ENCODE data around the gene ADAM8.

Gene ADAM8

GRCh38 chr10:133281628-133282372 is 5.1 kb upstream of the ADAM8 start:
- ATAC-seq (no peak), DNase-seq (no peak)

DNA sequence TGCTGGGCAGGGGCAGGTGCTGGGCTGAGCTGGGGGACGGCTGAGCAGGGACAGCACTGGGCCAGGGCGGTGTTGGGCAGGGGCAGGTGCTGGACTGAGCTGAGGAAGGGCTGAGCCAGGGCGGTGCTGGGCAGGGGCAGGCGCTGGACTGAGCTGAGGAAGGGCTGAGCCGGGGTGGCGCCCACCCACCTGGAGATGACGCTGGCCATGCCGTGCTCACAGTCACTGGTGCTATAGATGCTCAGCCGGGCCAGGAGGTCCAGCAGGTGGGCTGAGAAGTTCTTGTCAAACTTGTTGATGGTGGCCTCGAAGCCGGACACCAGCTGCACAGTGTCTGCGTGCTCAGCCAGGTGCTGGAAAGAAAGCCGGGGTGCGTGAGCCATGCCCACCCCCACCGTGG is 4.4 kb upstream of the ADAM8 start:
- ATAC-seq, result no peak
- no peak for DNase-seq

GRCh38 chr10:133280391-133281059 is 3.9 kb upstream of the ADAM8 start:
- DNase-seq, result no peak
- no peak for ATAC-seq

- no peak for ATAC-seq
Measured at GRCh38 chr10:133279326-133280226, 2.9 kb upstream of the ADAM8 start.

DNA sequence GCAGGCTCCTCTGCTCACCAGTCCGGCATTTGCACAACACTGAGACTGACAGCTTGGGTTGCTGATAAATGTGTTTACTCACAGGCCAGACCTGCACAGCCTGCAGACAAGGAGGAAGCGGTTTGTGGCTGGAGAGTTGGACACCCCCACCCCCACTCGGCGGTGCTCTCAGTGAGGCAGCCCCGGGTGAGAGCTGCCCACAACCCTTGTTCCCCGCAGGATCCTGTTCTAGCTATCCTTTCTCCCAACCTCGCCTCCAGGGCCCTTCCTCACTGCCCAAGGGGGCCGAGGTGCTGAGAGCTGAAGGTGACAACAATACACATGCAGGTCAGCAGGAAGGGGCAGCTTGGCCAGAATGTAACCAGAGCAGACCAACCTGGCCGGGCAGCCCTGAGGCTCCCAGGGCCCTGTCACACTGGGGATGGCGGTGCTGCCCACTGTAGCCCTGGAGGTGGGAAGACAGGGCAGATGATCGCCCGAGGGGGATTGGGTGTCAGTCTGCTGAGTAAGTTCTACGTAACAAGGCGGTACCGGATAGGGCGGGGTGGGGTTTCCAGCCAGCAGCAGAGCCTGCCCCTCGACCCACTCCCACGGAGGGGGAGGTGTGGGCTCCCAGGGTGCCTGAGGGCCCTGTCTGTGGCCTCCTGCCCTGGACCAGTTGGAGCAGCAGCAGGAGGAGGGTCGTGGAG is 2.1 kb upstream of the ADAM8 start:
- ATAC-seq, result peak; percentile 8

More at GRCh38 chr10:133279326-133280226, 2.9 kb upstream of the ADAM8 start:
- DNase-seq, result no peak

DNA sequence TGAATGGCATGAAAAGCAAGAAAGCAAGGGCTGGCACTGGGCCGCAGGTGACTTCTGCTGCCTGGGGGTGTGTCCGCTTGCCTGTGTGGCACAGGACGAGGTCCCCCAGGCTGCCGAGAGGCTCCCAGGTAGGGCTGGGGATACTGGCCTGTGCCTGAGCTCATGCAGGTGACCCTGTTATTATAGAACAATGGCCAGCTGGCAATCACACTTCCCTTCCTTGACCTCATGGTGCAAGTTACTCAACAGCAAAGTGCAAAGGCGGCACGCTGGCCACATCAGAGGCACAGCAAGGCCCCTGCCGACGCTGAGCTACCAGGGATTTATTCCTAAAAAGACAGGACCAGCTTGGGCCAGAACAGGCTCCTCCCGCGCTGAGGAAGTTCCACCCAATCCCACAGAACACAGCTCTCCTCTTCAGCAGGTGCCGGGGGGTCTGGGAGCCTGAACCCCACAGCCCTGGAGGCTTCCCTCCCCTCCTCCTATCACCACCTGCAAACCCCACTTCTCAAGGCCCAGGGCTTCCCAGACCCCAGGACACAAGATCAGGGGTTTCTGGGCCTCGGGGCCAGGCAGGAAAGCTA is 1.4 kb upstream of the ADAM8 start:
- ATAC-seq, result no peak
- DNase-seq, result no peak

More for the DNA sequence above, 2.1 kb upstream of the ADAM8 start:
- DNase-seq, result peak; percentile 66

DNA sequence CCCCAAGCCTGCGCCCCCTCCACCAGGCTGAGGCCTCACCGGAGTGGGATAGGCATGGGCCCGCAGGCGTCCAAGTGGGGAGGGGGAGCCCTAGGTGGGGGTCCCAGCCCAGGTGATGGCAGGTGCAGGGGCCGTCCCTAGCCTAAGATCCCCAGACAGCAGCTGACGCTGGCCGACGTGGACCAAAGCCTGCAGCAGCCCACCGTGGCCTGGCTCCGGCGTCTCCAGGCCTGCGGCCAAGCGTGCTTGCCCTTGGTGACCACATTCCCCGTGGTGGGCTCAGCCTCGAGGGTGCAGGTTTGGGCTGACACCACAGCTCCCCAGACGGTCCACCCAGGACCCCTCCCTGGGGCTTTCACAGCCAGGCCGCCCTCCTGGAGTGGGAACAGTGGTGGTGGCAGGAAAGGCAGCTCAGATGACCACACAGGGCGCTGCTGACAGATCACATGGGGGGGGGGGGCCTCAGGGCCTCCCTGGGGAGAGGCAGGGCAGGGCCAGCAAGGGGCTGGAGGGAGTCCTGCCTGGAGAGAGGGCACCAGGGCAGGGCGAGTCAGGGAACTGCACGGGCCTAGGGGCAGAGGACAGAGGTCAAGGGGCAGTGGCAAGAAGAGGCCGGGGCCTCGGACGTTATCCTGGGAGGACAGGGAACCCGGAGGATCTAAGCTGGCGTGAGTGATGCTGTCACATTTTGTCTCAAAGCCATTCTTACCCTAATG is 767 bp upstream of the ADAM8 start:
- ATAC-seq, result no peak

DNA sequence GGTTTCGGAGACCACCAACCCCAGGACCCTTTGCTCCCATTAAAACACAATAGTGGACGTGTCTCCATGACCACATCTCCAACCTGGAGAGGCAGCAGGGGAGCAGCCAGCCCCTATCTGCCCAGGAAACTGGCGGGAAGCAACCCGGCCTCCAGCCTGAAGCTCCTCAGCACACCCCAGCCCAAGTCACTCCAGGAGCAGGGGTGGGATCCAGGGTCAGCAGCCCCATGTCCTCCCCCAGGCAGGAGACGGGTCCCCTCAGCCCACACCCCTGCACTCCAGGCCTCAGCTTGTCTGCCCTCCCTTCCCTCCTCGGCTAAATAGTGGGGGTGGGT is 601 bp downstream of the ADAM8 start:
- ATAC-seq, result no peak
- DNase-seq, result no peak

More for the DNA sequence above, 767 bp upstream of the ADAM8 start:
- no peak for DNase-seq

GRCh38 chr10:133275684-133276092 is 980 bp downstream of the ADAM8 start:
- ATAC-seq, result peak; percentile 47
- DNase-seq, result peak; percentile 75

- ATAC-seq (peak; percentile 61), DNase-seq (peak; percentile 85)
Measured at GRCh38 chr10:133274751-133275683, 1.7 kb downstream of the ADAM8 start.

GRCh38 chr10:133273534-133274143 is 3.0 kb downstream of the ADAM8 start:
- DNase-seq (no peak), ATAC-seq (no peak)

DNA sequence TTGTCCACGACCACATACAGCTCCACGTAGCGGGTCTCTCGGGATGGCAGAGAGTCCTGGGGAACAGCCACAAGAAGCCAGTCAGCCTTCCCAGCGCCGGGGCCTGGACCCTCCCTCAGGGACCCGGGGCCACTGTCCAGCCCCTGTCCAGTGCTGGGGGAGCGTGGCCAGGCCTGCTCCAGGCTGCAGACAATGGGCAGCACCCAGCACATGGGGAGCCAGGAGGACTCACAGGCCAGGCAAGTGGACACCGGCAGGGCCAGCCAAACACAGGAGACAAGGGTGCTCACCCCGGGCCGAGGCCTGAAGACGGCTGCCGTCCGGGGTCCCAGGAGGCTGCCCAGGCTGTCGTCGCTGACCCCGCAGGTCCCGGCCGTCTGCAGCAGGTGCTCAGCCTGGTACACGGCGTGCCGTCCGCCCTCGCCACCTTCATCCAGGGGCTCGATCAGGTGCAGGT is 3.7 kb downstream of the ADAM8 start:
- ATAC-seq, result no peak
- no peak for DNase-seq

DNA sequence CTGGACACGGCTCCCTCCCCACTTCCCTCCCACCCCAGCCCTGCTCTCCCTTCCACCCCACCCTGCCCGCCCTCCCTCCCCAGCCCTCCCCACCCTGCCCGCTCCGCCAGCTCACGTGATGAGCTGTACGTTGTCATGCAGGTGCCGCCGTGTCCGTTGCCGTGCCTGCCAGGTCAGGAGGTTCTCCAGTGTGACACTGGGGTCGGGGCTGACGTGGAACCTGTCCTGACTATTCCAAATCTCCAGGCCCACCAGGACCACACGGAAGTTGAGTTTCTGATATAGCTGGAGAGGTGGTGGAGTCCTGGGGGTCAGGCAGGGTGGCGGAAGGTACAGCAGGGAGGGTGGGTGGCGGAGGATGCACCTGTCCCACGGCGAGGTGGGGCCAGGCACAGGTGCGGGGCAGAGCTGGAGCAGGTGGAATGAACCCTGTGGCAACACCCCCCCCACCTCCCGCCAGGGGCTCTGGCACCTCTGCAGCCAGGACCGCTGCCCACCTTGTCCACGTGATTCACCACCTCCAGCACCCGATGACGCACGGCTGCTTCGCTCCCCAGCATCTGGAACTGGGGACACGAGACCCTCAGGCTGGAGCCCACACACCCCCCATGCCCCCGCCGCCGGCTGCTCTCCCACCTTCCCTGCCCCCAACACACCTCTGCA is 4.2 kb downstream of the ADAM8 start:
- ATAC-seq (no peak), DNase-seq (no peak)

DNA sequence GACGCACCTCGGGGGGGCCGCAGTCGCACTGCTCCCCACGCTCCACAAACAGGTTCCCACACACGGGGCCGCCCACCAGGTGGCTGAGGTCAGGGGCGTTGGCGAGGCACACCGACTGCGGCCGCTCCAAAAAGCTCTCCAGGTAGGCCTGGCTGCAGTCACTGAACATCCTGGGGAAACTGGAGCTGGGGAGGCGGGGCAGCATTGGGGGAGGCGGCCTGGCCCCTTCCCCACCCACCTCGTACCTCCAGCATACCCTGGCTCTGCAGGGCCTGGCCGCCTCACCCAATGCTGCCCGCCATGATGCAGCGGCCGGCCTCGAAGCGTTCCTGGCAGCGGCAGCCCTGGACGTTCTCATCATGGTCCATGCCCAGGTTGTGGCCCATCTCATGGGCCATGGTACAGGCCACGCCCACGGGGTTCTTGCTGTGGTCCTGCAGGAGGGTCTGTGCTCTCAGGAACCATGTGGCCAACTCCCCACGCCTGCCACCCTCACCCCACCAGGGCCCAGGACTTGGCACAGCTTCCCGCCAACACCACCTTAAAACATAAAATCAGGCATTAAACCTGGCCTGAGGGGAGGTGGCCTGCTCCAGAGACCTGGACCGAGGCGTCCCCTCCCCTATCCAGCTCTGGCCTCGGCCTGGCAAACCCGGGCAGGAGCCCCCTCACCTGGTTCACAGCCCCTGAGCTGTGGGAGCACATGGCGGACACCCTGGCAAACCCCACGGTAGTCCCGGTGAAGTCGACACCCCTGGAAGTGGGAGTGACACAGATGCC is 5.0 kb downstream of the ADAM8 start:
- ATAC-seq (no peak), DNase-seq (no peak)

- DNase-seq, result no peak
- ATAC-seq, result no peak
Measured at GRCh38 chr10:133270773-133271297, 5.8 kb downstream of the ADAM8 start.

DNA sequence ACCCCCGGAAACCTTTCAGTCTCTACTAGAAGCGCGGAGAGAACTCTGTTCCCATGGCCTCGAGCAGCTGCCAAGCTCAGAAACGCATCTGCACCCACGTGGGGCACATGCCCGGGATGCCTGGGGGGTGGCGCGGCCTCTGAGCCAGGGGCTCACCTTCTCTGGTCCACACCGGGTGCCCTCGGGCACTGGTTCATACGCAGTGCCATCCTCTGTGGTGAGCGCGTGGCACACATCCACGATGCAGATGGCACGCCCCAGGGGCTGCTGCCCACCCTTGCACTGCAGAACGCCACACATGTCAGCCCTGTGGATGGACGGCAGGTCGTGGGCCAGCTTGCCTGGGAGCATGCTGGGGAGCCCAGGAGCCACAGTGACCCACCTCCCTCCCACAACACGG is 6.5 kb downstream of the ADAM8 start:
- DNase-seq (no peak), ATAC-seq (no peak)

DNA sequence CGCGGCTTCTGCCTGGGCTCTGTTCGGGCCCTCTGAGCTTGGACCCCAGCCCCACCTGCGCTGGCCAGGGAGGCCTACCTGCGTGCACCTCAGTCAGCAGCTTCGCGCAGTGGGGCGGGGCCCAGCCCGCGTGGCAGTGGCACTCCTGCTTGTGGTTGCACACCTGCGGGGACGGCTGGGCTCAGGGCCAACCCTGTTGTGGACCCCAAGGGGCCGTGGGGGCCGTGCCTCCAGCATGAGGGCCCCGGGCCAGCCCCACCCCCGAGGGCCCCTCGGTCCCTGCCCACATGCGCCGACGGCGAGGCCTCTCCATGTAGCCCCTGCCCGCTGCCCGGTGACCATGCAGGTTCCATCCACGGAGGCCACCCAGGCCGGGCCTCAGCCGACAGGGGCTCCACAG is 7.3 kb downstream of the ADAM8 start:
- no peak for DNase-seq
- no peak for ATAC-seq

DNA sequence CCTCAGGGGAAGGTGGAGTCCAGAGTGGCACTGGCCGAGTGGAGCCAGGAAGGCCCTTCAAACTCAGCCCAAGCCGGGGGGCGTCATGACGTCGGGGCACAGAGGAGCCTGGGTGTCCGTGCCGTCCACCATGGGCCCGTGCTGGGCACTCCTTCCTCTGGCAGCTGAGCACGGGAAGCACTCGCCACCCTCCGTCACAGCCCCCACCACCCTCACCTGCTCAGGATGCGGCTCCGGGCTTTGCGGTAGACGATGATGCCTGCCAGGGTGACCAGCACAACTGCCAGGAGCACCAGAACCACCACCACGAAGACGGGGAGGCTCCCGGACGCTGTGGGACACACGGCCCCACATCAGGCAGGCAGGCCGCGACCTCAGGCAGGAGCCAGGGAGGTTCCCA is 8.1 kb downstream of the ADAM8 start:
- no peak for DNase-seq
- no peak for ATAC-seq
